HFF-Myc (cell line): ENCODE results near the gene BOLA1.
"Not testable (repeated sequence)": the region's sequence is repeated elsewhere in the genome, so short reads cannot be mapped to it uniquely, and the experiment has no call there.

Source experiments
- DNase-seq: peaks from one replicate; pipeline ENCODE4 v3.0.0-alpha.2; 2011; ENCODE audit warnings: low read depth; ENCODE audit errors: extremely low read depth
- H3K4me3 ChIP-seq: replicated peaks from 2 replicates; pipeline ENCODE4 v1.5.1; 2011; ENCODE audit warnings: low read depth, mild to moderate bottlenecking, control low read depth, low read length
- CTCF ChIP-seq: IDR thresholded peaks from 2 replicates; pipeline ENCODE4 v1.5.1; 2012; ENCODE audit warnings: mild to moderate bottlenecking, low read depth, low read length, control low read depth; ENCODE audit errors: missing control alignments

Gene BOLA1, protein sequence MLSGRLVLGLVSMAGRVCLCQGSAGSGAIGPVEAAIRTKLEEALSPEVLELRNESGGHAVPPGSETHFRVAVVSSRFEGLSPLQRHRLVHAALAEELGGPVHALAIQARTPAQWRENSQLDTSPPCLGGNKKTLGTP

GRCh38 chr1:149899460-149900284 is at the start of gene BOLA1:
Gene BOLA1, plus strand, starts transcription at chr1:149899568. Its CDS starts 492 bp downstream, at chr1:149900060.
- peak within 1 kb of the TSS; percentile 61 for H3K4me3 ChIP-seq
- DNase-seq, result peak; percentile 81
- TF ChIP-seq CTCF, result no peak

DNA sequence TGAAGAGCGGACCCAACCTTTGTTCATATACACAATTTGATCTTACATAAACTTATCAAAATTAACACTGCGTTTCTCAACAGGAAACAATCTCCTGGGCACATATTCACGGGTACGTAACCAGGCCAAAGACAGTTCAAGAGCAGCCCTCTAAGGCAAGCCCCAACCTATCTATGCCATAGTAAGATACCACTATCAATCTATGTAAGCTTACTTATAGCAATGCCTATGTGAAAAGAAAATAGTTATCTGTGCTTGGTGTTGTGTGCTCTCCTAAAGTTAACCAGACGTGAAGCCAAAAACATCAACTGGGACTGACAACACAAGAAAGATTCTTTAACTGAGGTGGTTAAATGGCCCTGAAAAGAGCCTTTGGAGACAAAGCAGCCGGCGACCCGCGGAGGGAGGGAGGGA is 49.4 kb upstream of the BOLA1 start:
- H3K4me3 ChIP-seq, result peak overlapping the region; percentile 77
- DNase-seq, result no peak
- no peak for TF ChIP-seq CTCF

DNA sequence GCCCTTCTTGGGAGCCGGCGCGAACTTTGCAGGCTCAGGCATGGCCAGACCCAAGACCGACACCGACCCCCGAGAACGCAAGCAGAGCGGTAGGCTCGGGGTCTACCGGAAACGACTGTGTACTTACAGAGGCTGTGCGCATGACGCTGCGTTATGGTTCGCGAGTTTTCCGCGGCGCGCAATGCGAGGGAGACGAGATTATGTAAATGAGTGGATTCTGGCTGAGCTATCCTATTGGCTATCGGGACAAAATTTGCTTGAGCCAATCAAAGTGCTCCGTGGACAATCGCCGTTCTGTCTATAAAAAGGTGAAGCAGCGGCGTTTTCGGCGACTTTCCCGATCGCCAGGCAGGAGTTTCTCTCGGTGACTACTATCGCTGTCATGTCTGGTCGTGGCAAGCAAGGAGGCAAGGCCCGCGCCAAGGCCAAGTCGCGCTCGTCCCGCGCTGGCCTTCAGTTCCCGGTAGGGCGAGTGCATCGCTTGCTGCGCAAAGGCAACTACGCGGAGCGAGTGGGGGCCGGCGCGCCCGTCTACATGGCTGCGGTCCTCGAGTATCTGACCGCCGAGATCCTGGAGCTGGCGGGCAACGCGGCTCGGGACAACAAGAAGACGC is 48.5 kb upstream of the BOLA1 start:
- DNase-seq, H3K4me3 ChIP-seq: not testable (repeated sequence)

DNA sequence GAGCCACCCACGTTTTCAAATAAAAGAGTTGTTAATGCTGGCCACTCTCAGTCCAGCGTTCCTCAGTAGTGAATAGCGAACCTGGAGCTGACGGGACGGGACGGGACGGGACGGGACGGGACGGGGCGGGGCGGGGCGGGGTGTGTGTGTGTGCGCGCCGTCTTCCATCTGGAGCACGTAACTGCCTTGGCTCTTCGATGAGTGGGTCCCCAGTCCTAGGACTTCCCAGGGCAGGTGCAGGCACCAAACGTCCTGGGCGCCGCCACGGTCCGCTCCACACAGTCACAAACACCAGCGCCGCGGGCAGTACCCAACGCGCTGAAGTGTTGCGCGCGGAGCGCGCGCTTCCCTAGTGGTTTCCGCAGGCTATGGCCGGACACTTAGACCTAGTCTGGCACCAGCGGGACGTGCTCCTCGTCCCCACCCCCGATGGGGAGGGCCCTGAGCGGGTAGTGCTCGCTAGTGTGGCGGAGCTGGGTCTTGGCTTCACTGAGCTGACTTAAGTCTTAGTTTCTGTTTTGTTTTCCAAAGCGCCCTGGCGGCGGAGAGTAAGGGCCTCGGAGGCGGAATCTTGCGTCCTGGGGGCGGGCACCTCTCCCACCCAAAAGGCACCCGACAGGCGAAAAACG is 47.7 kb upstream of the BOLA1 start:
- DNase-seq, H3K4me3 ChIP-seq: not testable (repeated sequence)

GRCh38 chr1:149852263-149852662 is 47.1 kb upstream of the BOLA1 start:
- not testable (repeated sequence) for DNase-seq, H3K4me3 ChIP-seq

DNA sequence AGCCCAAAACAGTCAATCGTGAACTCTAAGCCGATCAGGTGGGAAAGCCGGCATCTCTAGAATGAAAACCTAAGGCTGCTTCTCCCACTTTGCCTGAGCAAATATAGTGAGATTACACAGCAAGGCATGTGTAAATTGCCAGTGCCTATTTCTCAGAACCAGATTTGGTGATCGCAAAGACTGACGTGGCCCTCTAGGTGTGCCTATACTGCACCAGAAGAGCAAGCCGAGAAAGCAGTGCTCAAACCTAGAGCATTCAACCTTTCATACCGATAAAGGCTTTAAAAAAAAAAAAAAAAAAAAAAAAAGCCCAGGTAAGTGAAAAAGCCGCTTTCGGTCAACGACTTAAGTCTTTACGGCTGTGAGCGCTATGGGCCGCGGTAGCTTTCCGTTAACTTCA is 39.1 kb upstream of the BOLA1 start:
- not testable (repeated sequence) for DNase-seq, H3K4me3 ChIP-seq

GRCh38 chr1:149860684-149861496 is 38.5 kb upstream of the BOLA1 start:
- not testable (repeated sequence) for H3K4me3 ChIP-seq, DNase-seq

DNA sequence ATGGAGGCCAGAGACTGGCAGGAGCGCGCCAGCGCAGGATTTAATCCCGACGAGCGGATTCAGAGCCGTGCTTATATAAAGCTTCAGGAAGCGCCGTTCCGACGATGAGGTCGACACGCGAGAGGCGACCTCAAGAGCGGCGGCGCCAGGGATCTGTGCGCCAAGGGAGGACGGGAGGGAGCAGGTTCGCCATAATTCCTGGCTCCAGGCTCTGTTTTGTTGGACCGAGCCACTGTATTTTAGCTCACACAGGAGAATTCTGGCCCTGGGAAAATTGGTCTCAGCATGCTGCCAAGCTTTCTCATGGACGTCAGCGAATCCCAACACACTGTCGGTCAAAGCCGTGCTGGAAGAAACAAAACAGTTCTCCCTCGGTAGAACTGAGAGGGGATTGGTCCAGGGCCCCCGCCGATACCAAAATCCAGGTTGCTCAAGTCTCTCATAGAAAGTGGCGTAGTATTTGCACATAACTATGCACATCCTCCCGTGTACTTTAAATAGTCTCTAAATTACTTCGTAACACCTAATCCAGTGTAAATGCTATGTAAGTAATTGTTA is 37.8 kb upstream of the BOLA1 start:
- H3K4me3 ChIP-seq, DNase-seq: not testable (repeated sequence)

GRCh38 chr1:149866887-149867286 is 32.5 kb upstream of the BOLA1 start:
- not testable (repeated sequence) for DNase-seq, H3K4me3 ChIP-seq

- H3K4me3 ChIP-seq, DNase-seq: not testable (repeated sequence)
Observed at GRCh38 chr1:149873060-149873459, 26.3 kb upstream of the BOLA1 start.
